HCT116 (cell line): ENCODE measurements around the gene TCEAL5. TPM values are rescaled to one million over a fixed set of nuclear protein-coding genes. Genes with fewer than 3 reads are reported as not detected.

Source experiments
- ATAC-seq: fragments of 200-7000 bp; cut with Tn5 transposase; 2 replicates; pipeline ENCODE4 v1.9.1; 2020; ENCODE audit warnings: mild to moderate bottlenecking, moderate library complexity
- BruUV-seq: library from RNA; stranded (reverse); fragments of 400-500 nt; replicated peaks from 2 replicates; lab custom pipeline; 2021; lab: Mats Ljungman, UMichigan
- CTCF ChIA-PET: fragments of 300-600 bp; sonication (Branson Sonifier 250); formaldehyde crosslinking; loops from one replicate; lab custom pipeline; 2021; ENCODE audit warnings: antibody characterized with exemption; lab: Charles Lee
- POLR2A ChIA-PET: fragments of 300-600, 350-600 bp; sonication (Branson Sonifier 250); formaldehyde crosslinking; loops from one replicate; lab custom pipeline; 2021; ENCODE audit warnings: antibody characterized with exemption; lab: Charles Lee
- RAD21 ChIA-PET, 2 experiments: fragments of 300-600 bp; sonication (Branson Sonifier 250); formaldehyde crosslinking; loops; one replicate each; lab custom pipeline; 2023; ENCODE audit warnings: low total read pairs in 2 of 2; ENCODE audit not compliant: uncharacterized antibody in 2 of 2, unreplicated experiment in 2 of 2, low non-redundant PET in 1 of 2; lab: Charles Lee
- DNase-seq: peaks from one replicate; pipeline ENCODE4 v3.0.0-alpha.2; 2010; ENCODE audit warnings: low read depth, low spot score
- H2AFZ ChIP-seq: fragments of 200-600 bp; shearing (Covaris generic), sonication (generic); 2 replicates; pipeline ENCODE4 v1.6.1; 2017; ENCODE audit warnings: low read depth, mixed run types, mixed read lengths, antibody characterized with exemption, low read length; ENCODE audit not compliant: poor library complexity, severe bottlenecking
- H3K27ac ChIP-seq: 2 replicates; pipeline ENCODE4 v1.5.1; 2012; ENCODE audit warnings: low read depth, low read length
- H3K27me3 ChIP-seq: fragments of 200-600 bp; sonication (generic); 2 replicates; pipeline ENCODE4 v1.6.1; 2016; ENCODE audit warnings: mixed run types, low read length, mixed read lengths; ENCODE audit not compliant: insufficient read depth
- H3K36me3 ChIP-seq, 2 experiments: fragments of 200-500 bp in 1 of 2; fragments of 200-600 bp in 1 of 2; sonication (Bioruptor generic) in 1 of 2; sonication (generic) in 1 of 2; 2 replicates each; pipeline versions ENCODE4 v1.5.1 to v1.6.1; 2014 to 2016; ENCODE audit warnings: low read length in 2 of 2, inconsistent platforms in 1 of 2, mixed read lengths in 1 of 2, mixed run types in 1 of 2; ENCODE audit not compliant: insufficient read depth in 2 of 2, control insufficient read depth in 1 of 2
- H3K4me1 ChIP-seq, 2 experiments: fragments of 200-600 bp in 1 of 2; sonication (generic) in 1 of 2; 2 replicates each; pipeline versions ENCODE4 v1.5.1 to v1.6.1; 2012 to 2017; ENCODE audit warnings: low read length in 2 of 2, inconsistent platforms in 1 of 2, mild to moderate bottlenecking in 1 of 2, mixed read lengths in 1 of 2, mixed run types in 1 of 2, moderate library complexity in 1 of 2; ENCODE audit not compliant: insufficient read depth in 2 of 2, control insufficient read depth in 1 of 2
- H3K4me2 ChIP-seq: fragments of 200-600 bp; sonication (generic); 2 replicates; pipeline ENCODE4 v1.6.1; 2017; ENCODE audit warnings: mixed run types, low read length, mixed read lengths
- H3K4me3 ChIP-seq, 2 experiments: fragments of 200-600 bp in 1 of 2; sonication (generic) in 1 of 2; replicated peaks in 1 of 2; 2 replicates each; pipeline ENCODE4 v1.5.1; 2011 to 2016; ENCODE audit warnings: low read length in 2 of 2, control low read depth in 1 of 2, low read depth in 1 of 2, mild to moderate bottlenecking in 1 of 2, mixed read lengths in 1 of 2, mixed run types in 1 of 2
- H3K79me2 ChIP-seq: fragments of 200-600 bp; sonication (generic); 2 replicates; pipeline ENCODE4 v1.6.1; 2017; ENCODE audit warnings: mild to moderate bottlenecking, mixed run types, low read length, moderate library complexity, mixed read lengths; ENCODE audit not compliant: insufficient read depth
- H3K9ac ChIP-seq: fragments of 200-600 bp; sonication (generic); 2 replicates; pipeline ENCODE4 v1.6.1; 2016; ENCODE audit warnings: low read length, mixed read lengths
- H3K9me2 ChIP-seq: fragments of 200-600 bp; sonication (generic), shearing (Covaris generic); 2 replicates; pipeline ENCODE4 v1.6.1; 2017; ENCODE audit warnings: mixed run types, mild to moderate bottlenecking, moderate library complexity; ENCODE audit not compliant: insufficient read depth
- H3K9me3 ChIP-seq, 2 experiments: fragments of 200-500 bp in 1 of 2; fragments of 200-600 bp in 1 of 2; sonication (Bioruptor generic) in 1 of 2; sonication (generic) in 1 of 2; 2 replicates each; pipeline ENCODE4 v1.6.1; 2014 to 2017; ENCODE audit warnings: low read length in 2 of 2, mixed read lengths in 2 of 2, inconsistent platforms in 1 of 2, low read depth in 1 of 2, mild to moderate bottlenecking in 1 of 2, mixed run types in 1 of 2, moderate library complexity in 1 of 2; ENCODE audit not compliant: control insufficient read depth in 1 of 2, insufficient read depth in 1 of 2
- H4K20me1 ChIP-seq: fragments of 200-600 bp; sonication (generic), shearing (Covaris generic); 2 replicates; pipeline ENCODE4 v1.6.1; 2017; ENCODE audit warnings: mixed run types, mild to moderate bottlenecking, moderate library complexity; ENCODE audit not compliant: insufficient read depth
- CBX3 ChIP-seq: IDR thresholded peaks from 2 replicates; pipeline ENCODE4 v1.6.1; 2012; ENCODE audit warnings: low read depth
- CEBPB ChIP-seq: IDR thresholded peaks from 2 replicates; pipeline ENCODE4 v1.6.1; 2012; ENCODE audit warnings: low read depth
- EGR1 ChIP-seq: IDR thresholded peaks from 2 replicates; pipeline ENCODE4 v1.6.1; 2012; ENCODE audit warnings: low read depth
- ELF1 ChIP-seq: IDR thresholded peaks from 2 replicates; pipeline ENCODE4 v1.6.1; 2012; ENCODE audit warnings: low read depth, borderline replicate concordance
- EZH2 ChIP-seq: fragments of 200-600 bp; sonication (generic); IDR thresholded peaks from 2 replicates; pipeline ENCODE4 v1.6.1; 2017; ENCODE audit warnings: antibody characterized with exemption, mixed run types
- EZH2phosphoT487 ChIP-seq: fragments of 200-600 bp; IDR thresholded peaks from 2 replicates; pipeline ENCODE4 v1.6.1; 2018; ENCODE audit warnings: antibody characterized with exemption, borderline replicate concordance
- FOSL1 ChIP-seq: IDR thresholded peaks from 2 replicates; pipeline ENCODE4 v1.6.1; 2012; ENCODE audit warnings: low read depth
- JUND ChIP-seq: IDR thresholded peaks from 2 replicates; pipeline ENCODE4 v1.6.1; 2012
- POLR2A ChIP-seq: IDR thresholded peaks from 2 replicates; pipeline ENCODE4 v1.7.0; 2011; ENCODE audit warnings: borderline replicate concordance; ENCODE audit not compliant: insufficient read depth, insufficient read length; ENCODE audit errors: extremely low read depth
- RAD21 ChIP-seq: IDR thresholded peaks from 2 replicates; pipeline ENCODE4 v1.6.1; 2012; ENCODE audit warnings: low read depth, mild to moderate bottlenecking
- SIN3A ChIP-seq: IDR thresholded peaks from 2 replicates; pipeline ENCODE4 v1.6.1; 2012; ENCODE audit warnings: low read depth
- SP1 ChIP-seq: IDR thresholded peaks from 2 replicates; pipeline ENCODE4 v1.6.1; 2012; ENCODE audit warnings: low read depth
- SRF ChIP-seq: IDR thresholded peaks from 2 replicates; pipeline ENCODE4 v1.6.1; 2012; ENCODE audit warnings: low read depth
- TCF7L2 ChIP-seq: IDR thresholded peaks from 2 replicates; pipeline ENCODE4 v1.7.0; 2011; ENCODE audit warnings: borderline replicate concordance, inconsistent platforms; ENCODE audit not compliant: insufficient read depth, insufficient read length; ENCODE audit errors: extremely low read depth
- YY1 ChIP-seq: IDR thresholded peaks from 2 replicates; pipeline ENCODE4 v1.6.1; 2011; ENCODE audit warnings: low read length, low read depth, moderate library complexity, mild to moderate bottlenecking; ENCODE audit not compliant: insufficient replicate concordance; ENCODE audit errors: extremely low read depth
- ZFX ChIP-seq: fragments of 450-650 bp; IDR thresholded peaks from 2 replicates; pipeline ENCODE4 v1.6.1; 2017
- ZNF274 ChIP-seq: fragments of 200-500 bp; sonication (Bioruptor generic); IDR thresholded peaks from 2 replicates; pipeline ENCODE4 v1.6.1; 2014; ENCODE audit warnings: mild to moderate bottlenecking, low read depth, low read length, inconsistent platforms
- intact Hi-C: fragments of 100-400 bp; cut with micrococcal nuclease; formaldehyde crosslinking; loops from 2 replicates; pipeline ENCODE4 v1.10.0; 2022
- total RNA-seq: library from RNA; stranded (reverse); gene quantifications from one replicate; pipeline ENCODE4 v1.2.1, GENCODE V29; 2021; ENCODE audit not compliant: unreplicated experiment
- TF ChIP-seq, protein P1 (sequence below): IDR thresholded peaks from 2 replicates; pipeline ENCODE4 v1.6.1; 2012
- TF ChIP-seq, protein P2 (sequence below), 3 experiments: fragments of 200-600 bp in 1 of 3; sonication (generic) in 1 of 3; IDR thresholded peaks in 2 of 3; conservative IDR thresholded peaks in 1 of 3; 2 replicates each; pipeline ENCODE4 v1.5.1; 2012 to 2017; ENCODE audit warnings: low read depth in 2 of 3, low read length in 2 of 3, antibody characterized with exemption in 1 of 3, borderline replicate concordance in 1 of 3, control low read depth in 1 of 3, mild to moderate bottlenecking in 1 of 3, mixed read lengths in 1 of 3, mixed run types in 1 of 3, moderate library complexity in 1 of 3; ENCODE audit not compliant: insufficient read depth in 1 of 3
- TF ChIP-seq, protein P3 (sequence below): IDR thresholded peaks from 2 replicates; pipeline ENCODE4 v1.6.1; 2011; ENCODE audit warnings: mild to moderate bottlenecking, low read length, moderate library complexity; ENCODE audit not compliant: insufficient replicate concordance; ENCODE audit errors: extremely low read depth

Gene TCEAL5
- total RNA-seq, 1 experiment from 2014 or later: not detected

DNA sequence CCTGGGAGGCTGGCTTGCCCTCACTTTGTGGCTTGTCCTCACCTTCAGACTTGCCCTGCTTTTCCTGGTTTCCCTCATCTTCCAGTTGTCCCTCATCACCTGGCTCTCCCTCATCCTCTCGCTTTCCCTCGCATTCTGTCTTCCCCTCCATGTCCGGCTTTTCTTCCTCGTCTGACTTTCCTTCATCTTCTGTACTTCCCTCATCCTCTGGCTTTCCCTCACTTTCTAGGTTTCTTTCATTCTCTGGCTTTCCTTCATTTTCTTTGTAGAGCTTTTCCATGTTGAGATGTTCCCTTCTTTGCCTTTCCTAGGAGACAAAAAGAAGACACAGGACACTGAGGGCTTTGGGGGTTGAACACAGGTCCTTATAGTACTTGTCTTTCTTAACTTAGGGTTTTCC is 2.3 kb downstream of the TCEAL5 start:
- Histone ChIP-seq H3K4me1 (no peaks in the 10 kb centered on the region), H3K27me3 (no peaks in the 10 kb centered on the region; the same call in 1 of the 2 replicates), H3K79me2 (no peaks in the 10 kb centered on the region), H4K20me1 (no peaks in the 10 kb centered on the region), H3K4me3 (no peak overlapping the region), H3K27ac (no peak overlapping the region)
- no peak for DNase-seq
- BruUV-seq: no TSS peak
- ATAC-seq: no peak
- intact Hi-C loops: no loop called here
- RAD21 ChIA-PET: no interaction called here
- POLR2A ChIA-PET: no interaction called here
- TF ChIP-seq ZNF274 (no peak), EGR1 (no peak), ELF1 (no peak), SP1 (no peak), EZH2 (no peak), CEBPB (no peak), RAD21 (no peak), FOSL1 (no peak), POLR2A (no peak), SIN3A (no peak), EZH2phosphoT487 (no peak), YY1 (no peak), ZFX (no peak), TCF7L2 (no peak), JUND (no peak), SRF (no peak), CBX3 (no peak)
- TF ChIP-seq, protein P1, sequence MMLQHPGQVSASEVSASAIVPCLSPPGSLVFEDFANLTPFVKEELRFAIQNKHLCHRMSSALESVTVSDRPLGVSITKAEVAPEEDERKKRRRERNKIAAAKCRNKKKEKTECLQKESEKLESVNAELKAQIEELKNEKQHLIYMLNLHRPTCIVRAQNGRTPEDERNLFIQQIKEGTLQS: no peak
- TF ChIP-seq, protein P2, sequence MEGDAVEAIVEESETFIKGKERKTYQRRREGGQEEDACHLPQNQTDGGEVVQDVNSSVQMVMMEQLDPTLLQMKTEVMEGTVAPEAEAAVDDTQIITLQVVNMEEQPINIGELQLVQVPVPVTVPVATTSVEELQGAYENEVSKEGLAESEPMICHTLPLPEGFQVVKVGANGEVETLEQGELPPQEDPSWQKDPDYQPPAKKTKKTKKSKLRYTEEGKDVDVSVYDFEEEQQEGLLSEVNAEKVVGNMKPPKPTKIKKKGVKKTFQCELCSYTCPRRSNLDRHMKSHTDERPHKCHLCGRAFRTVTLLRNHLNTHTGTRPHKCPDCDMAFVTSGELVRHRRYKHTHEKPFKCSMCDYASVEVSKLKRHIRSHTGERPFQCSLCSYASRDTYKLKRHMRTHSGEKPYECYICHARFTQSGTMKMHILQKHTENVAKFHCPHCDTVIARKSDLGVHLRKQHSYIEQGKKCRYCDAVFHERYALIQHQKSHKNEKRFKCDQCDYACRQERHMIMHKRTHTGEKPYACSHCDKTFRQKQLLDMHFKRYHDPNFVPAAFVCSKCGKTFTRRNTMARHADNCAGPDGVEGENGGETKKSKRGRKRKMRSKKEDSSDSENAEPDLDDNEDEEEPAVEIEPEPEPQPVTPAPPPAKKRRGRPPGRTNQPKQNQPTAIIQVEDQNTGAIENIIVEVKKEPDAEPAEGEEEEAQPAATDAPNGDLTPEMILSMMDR (IDR thresholded peaks at IDR 0.05 in 2 of 3, conservative IDR thresholded peaks at IDR 0.05 in 1 of 3; ENCODE audit: borderline replicate concordance in 1 of 3, insufficient read depth in 1 of 3, low read depth in 2 of 3, low read length in 2 of 3): no peak
- TF ChIP-seq, protein P3, sequence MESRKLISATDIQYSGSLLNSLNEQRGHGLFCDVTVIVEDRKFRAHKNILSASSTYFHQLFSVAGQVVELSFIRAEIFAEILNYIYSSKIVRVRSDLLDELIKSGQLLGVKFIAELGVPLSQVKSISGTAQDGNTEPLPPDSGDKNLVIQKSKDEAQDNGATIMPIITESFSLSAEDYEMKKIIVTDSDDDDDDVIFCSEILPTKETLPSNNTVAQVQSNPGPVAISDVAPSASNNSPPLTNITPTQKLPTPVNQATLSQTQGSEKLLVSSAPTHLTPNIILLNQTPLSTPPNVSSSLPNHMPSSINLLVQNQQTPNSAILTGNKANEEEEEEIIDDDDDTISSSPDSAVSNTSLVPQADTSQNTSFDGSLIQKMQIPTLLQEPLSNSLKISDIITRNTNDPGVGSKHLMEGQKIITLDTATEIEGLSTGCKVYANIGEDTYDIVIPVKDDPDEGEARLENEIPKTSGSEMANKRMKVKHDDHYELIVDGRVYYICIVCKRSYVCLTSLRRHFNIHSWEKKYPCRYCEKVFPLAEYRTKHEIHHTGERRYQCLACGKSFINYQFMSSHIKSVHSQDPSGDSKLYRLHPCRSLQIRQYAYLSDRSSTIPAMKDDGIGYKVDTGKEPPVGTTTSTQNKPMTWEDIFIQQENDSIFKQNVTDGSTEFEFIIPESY: no peak
- TF ChIP-seq, all 23 proteins: peak for 0
- Histone ChIP-seq H3K9ac (no peak overlapping the region), H3K9me3 (no peaks in the 10 kb centered on the region), H3K4me2 (no peak overlapping the region), H3K9me2 (no peaks in the 10 kb centered on the region), H2AFZ (no peak overlapping the region), H3K36me3 (no peaks in the 10 kb centered on the region)
- CTCF ChIA-PET: no interaction called here
